A549 (cell line): ENCODE measurements around the gene NHERF1. TPM values are rescaled to one million over a fixed set of nuclear protein-coding genes. Genes with fewer than 3 reads are reported as not detected.

Source experiments
- ATOH8 ChIP-seq: fragments of 250-450 bp; sonication (Bioruptor Pico); IDR thresholded peaks from 2 replicates; pipeline ENCODE4 v1.5.0; 2020; ENCODE audit warnings: low read depth, mild to moderate bottlenecking, moderate library complexity
- BHLHE40 ChIP-seq: IDR thresholded peaks from 2 replicates; pipeline ENCODE4 v1.6.1; 2012; ENCODE audit warnings: low read depth, low read length, inconsistent platforms
- CBX2 ChIP-seq: fragments of 200-600 bp; sonication (generic); IDR thresholded peaks from 2 replicates; pipeline ENCODE4 v1.6.1; 2016; ENCODE audit warnings: low read depth, mild to moderate bottlenecking, borderline replicate concordance
- CBX8 ChIP-seq: fragments of 200-600 bp; sonication (generic); IDR thresholded peaks from 2 replicates; pipeline ENCODE4 v1.6.1; 2016
- CHD2 ChIP-seq: fragments of 150-350 bp; IDR thresholded peaks from 2 replicates; pipeline ENCODE4 v1.6.1; 2014; ENCODE audit warnings: low read length; ENCODE audit not compliant: partially characterized antibody
- ELK1 ChIP-seq: fragments of 150-350 bp; IDR thresholded peaks from 2 replicates; pipeline ENCODE4 v1.6.1; 2014; ENCODE audit warnings: low read depth, mild to moderate bottlenecking, low read length
- ESRRA ChIP-seq: fragments of 150-350 bp; IDR thresholded peaks from 2 replicates; pipeline ENCODE4 v1.6.1; 2014; ENCODE audit warnings: mild to moderate bottlenecking, low read length, borderline replicate concordance
- FOSB ChIP-seq: fragments of 250-450 bp; sonication (Bioruptor Pico); IDR thresholded peaks from 2 replicates; pipeline ENCODE4 v1.5.0; 2020; ENCODE audit warnings: mild to moderate bottlenecking, moderate library complexity
- HDAC2 ChIP-seq: fragments of 200-600 bp; sonication (generic); IDR thresholded peaks from 2 replicates; pipeline ENCODE4 v1.6.1; 2016
- HOXA7 ChIP-seq: fragments of 250-450 bp; sonication (Bioruptor Pico); IDR thresholded peaks from 2 replicates; pipeline ENCODE4 v1.5.0; 2020; ENCODE audit warnings: mild to moderate bottlenecking, moderate library complexity
- HOXB5 ChIP-seq: fragments of 250-450 bp; sonication (Bioruptor Pico); IDR thresholded peaks from 2 replicates; pipeline ENCODE4 v1.5.0; 2020; ENCODE audit warnings: mild to moderate bottlenecking, moderate library complexity
- JUN ChIP-seq, 2 experiments: fragments of >200 bp; sonication (Bioruptor Twin); formaldehyde crosslinking; IDR thresholded peaks; 2 replicates in 1 of 2; 3 replicates in 1 of 2; pipeline ENCODE4 v1.6.1; 2016 to 2017
- KDM1A ChIP-seq: fragments of 200-600 bp; sonication (generic); IDR thresholded peaks from 2 replicates; pipeline ENCODE4 v1.6.1; 2016; ENCODE audit warnings: low read depth, mild to moderate bottlenecking
- KDM5A ChIP-seq: fragments of 200-600 bp; sonication (generic); IDR thresholded peaks from 2 replicates; pipeline ENCODE4 v1.6.1; 2016; ENCODE audit warnings: antibody characterized with exemption, mild to moderate bottlenecking
- MAFK ChIP-seq: fragments of 450-650 bp; IDR thresholded peaks from 2 replicates; pipeline ENCODE4 v1.6.1; 2014; ENCODE audit not compliant: partially characterized antibody
- MYC ChIP-seq: IDR thresholded peaks from 2 replicates; pipeline ENCODE4 v1.6.1; 2012; ENCODE audit warnings: mild to moderate bottlenecking, inconsistent platforms, low read length, improper control_type of control experiment, borderline replicate concordance
- NFE2L2 ChIP-seq: fragments of 150-350 bp; conservative IDR thresholded peaks from 2 replicates; pipeline ENCODE4 v1.6.1; 2014; ENCODE audit warnings: low read length
- NR3C1 ChIP-seq: fragments of >200 bp; sonication (Bioruptor Twin); formaldehyde crosslinking; IDR thresholded peaks from 3 replicates; pipeline ENCODE4 v1.6.1; 2017
- POLR2AphosphoS2 ChIP-seq: conservative IDR thresholded peaks from 2 replicates; pipeline ENCODE4 v1.6.1; 2012; ENCODE audit warnings: low read length, improper control_type of control experiment, inconsistent platforms
- RARB ChIP-seq: fragments of 250-450 bp; sonication (Bioruptor Pico); IDR thresholded peaks from 2 replicates; pipeline ENCODE4 v1.8.0; 2021; ENCODE audit warnings: mild to moderate bottlenecking, moderate library complexity
- RCOR1 ChIP-seq: fragments of 150-350 bp; IDR thresholded peaks from 2 replicates; pipeline ENCODE4 v1.6.1; 2014; ENCODE audit warnings: antibody characterized with exemption, low read length, low read depth
- RFX5 ChIP-seq: fragments of 450-650 bp; IDR thresholded peaks from 2 replicates; pipeline ENCODE4 v1.7.1; 2014; ENCODE audit warnings: antibody characterized with exemption, mild to moderate bottlenecking, moderate library complexity
- RNF2 ChIP-seq: fragments of 200-600 bp; sonication (generic); IDR thresholded peaks from 2 replicates; pipeline ENCODE4 v1.6.1; 2016; ENCODE audit warnings: low read depth, mild to moderate bottlenecking, antibody characterized with exemption, moderate library complexity, borderline replicate concordance
- SMC3 ChIP-seq: fragments of >200 bp; sonication (Bioruptor Twin); formaldehyde crosslinking; IDR thresholded peaks from 3 replicates; pipeline ENCODE4 v1.6.1; 2018; ENCODE audit warnings: inconsistent platforms
- TFCP2L1 ChIP-seq: fragments of 250-450 bp; sonication (Bioruptor Pico); IDR thresholded peaks from 2 replicates; pipeline ENCODE4 v1.5.0; 2021; ENCODE audit warnings: mild to moderate bottlenecking
- TP53 ChIP-seq: fragments of 250-450 bp; sonication (Bioruptor Pico); IDR thresholded peaks from 2 replicates; pipeline ENCODE4 v1.5.0; 2021; ENCODE audit warnings: mild to moderate bottlenecking, moderate library complexity
- ZC3H11A ChIP-seq: fragments of 450-650 bp; IDR thresholded peaks from 2 replicates; pipeline ENCODE4 v1.6.1; 2014; ENCODE audit warnings: antibody characterized with exemption, mild to moderate bottlenecking
- ZNF302 ChIP-seq: fragments of 250-450 bp; sonication (Bioruptor Pico); IDR thresholded peaks from 2 replicates; pipeline ENCODE4 v1.9.0; 2021; ENCODE audit warnings: inconsistent platforms, mild to moderate bottlenecking, moderate library complexity
- polyA plus RNA-seq, 4 experiments: library from polyadenylated mRNA; depleted of rRNA in 3 of 4; stranded (reverse); fragments of >200 nt; fragmentation: RNase III in 1 of 4; extraction: RNeasy Plus Mini Kit Qiagen cat#74134 plus additional on column Dnase treatment in 1 of 4; gene quantifications; 2 replicates in 3 of 4; 3 replicates in 1 of 4; pipeline ENCODE4 v1.2.3, GENCODE V29; 2011 to 2017
- TF ChIP-seq, protein P1 (sequence below): fragments of 450-650 bp; IDR thresholded peaks from 2 replicates; pipeline ENCODE4 v1.6.1; 2014; ENCODE audit warnings: antibody characterized with exemption
- TF ChIP-seq, protein P2 (sequence below): IDR thresholded peaks from 2 replicates; pipeline ENCODE4 v1.6.1; 2012

Gene NHERF1
- polyA plus RNA-seq, 2 of the 4 experiments (the other 2 are of a cell fraction) = 41.5 to 51.5 TPM

GRCh38 chr17:74748529-74749278, at the start of gene NHERF1 (continued):
- TF ChIP-seq, protein P1, sequence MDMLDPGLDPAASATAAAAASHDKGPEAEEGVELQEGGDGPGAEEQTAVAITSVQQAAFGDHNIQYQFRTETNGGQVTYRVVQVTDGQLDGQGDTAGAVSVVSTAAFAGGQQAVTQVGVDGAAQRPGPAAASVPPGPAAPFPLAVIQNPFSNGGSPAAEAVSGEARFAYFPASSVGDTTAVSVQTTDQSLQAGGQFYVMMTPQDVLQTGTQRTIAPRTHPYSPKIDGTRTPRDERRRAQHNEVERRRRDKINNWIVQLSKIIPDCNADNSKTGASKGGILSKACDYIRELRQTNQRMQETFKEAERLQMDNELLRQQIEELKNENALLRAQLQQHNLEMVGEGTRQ = no peak
- TF ChIP-seq ZC3H11A = no peak
- TF ChIP-seq KDM1A = no peak
- no peak for TF ChIP-seq ZNF302
- no peak for TF ChIP-seq NR3C1
- TF ChIP-seq HOXB5 = no peak
- TF ChIP-seq JUN (IDR thresholded peaks at IDR 0.05) = peak; percentile 72 to 84; a peak in 3 of 5 replicates
- TF ChIP-seq BHLHE40 = no peak
- no peak; the same call in 1 of the 2 replicates for TF ChIP-seq TP53 (CRISPR knock-in tag)
- 0 out of 2 replicates have a peak, but pooled peaks have one; percentile 49 for TF ChIP-seq KDM5A
- TF ChIP-seq ESRRA = no peak
- TF ChIP-seq HOXA7 (CRISPR knock-in tag) = no peak
- TF ChIP-seq RCOR1 = no peak
- TF ChIP-seq TFCP2L1 (CRISPR knock-in tag) = no peak
- no peak for TF ChIP-seq CBX8
- TF ChIP-seq ATOH8 (CRISPR knock-in tag) = no peak
- TF ChIP-seq MYC = no peak
- TF ChIP-seq NFE2L2 = no peak
- no peak for TF ChIP-seq ELK1
- no peak for TF ChIP-seq HDAC2
- TF ChIP-seq RARB (CRISPR knock-in tag) = no peak
- no peak for TF ChIP-seq SMC3
- TF ChIP-seq RFX5 = no peak
- no peak for TF ChIP-seq CHD2
- TF ChIP-seq, protein P2, sequence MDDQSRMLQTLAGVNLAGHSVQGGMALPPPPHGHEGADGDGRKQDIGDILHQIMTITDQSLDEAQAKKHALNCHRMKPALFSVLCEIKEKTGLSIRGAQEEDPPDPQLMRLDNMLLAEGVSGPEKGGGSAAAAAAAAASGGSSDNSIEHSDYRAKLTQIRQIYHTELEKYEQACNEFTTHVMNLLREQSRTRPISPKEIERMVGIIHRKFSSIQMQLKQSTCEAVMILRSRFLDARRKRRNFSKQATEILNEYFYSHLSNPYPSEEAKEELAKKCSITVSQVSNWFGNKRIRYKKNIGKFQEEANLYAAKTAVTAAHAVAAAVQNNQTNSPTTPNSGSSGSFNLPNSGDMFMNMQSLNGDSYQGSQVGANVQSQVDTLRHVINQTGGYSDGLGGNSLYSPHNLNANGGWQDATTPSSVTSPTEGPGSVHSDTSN = no peak
- TF ChIP-seq POLR2AphosphoS2 = no peak
- TF ChIP-seq FOSB = no peak
- no peak for TF ChIP-seq MAFK
- TF ChIP-seq CBX2 = no peak
- TF ChIP-seq RNF2 = peak; percentile 84; the same call in 1 of the 2 replicates
- TF ChIP-seq, all 56 proteins: peak for 10
